ENCODE data around the gene SPPL3.
"Not testable (repeated sequence)": the region's sequence is repeated elsewhere in the genome, so short reads cannot be mapped to it uniquely, and the experiment has no call there.

The SPPL3 gene

GRCh38 chr12:120917748-120918147 lies 13.6 kb upstream of the SPPL3 start:
- Histone ChIP-seq H3K4me2 (ENCODE audit: low read length) (no peak overlapping the region), H3K9me3 (replicated peaks; ENCODE audit: low read length) (peaks cover 3% of the 10 kb centered on the region), H3K4me1 (ENCODE audit: control insufficient read depth, insufficient read depth, low read length) (no peaks in the 10 kb centered on the region), H3K9ac (ENCODE audit: low read depth, low read length) (no peak overlapping the region), H3K4me3 (ENCODE audit: low read length) (no peak overlapping the region), H3K27me3 (ENCODE audit: control insufficient read depth, insufficient read depth, low read length) (no peaks in the 10 kb centered on the region), H3K36me3 (ENCODE audit: insufficient read depth, low read length) (no peaks in the 10 kb centered on the region)

GRCh38 chr12:120916561-120916960 lies 12.4 kb upstream of the SPPL3 start:
- Histone ChIP-seq H3K4me3 (ENCODE audit: low read length) (no peak overlapping the region), H3K9ac (ENCODE audit: low read depth, low read length) (no peak overlapping the region), H3K36me3 (ENCODE audit: insufficient read depth, low read length) (no peaks in the 10 kb centered on the region), H3K9me3 (replicated peaks; ENCODE audit: low read length) (peaks cover 3% of the 10 kb centered on the region), H3K27me3 (ENCODE audit: control insufficient read depth, insufficient read depth, low read length) (no peaks in the 10 kb centered on the region), H3K4me1 (ENCODE audit: control insufficient read depth, insufficient read depth, low read length) (no peaks in the 10 kb centered on the region), H3K4me2 (ENCODE audit: low read length) (no peak overlapping the region)

GRCh38 chr12:120914794-120915193 lies 10.6 kb upstream of the SPPL3 start:
- Histone ChIP-seq H3K27me3 (ENCODE audit: control insufficient read depth, insufficient read depth, low read length) (peaks cover 3% of the 10 kb centered on the region), H3K4me3 (ENCODE audit: low read length) (no peak overlapping the region), H3K4me1 (ENCODE audit: control insufficient read depth, insufficient read depth, low read length) (no peaks in the 10 kb centered on the region), H3K36me3 (ENCODE audit: insufficient read depth, low read length) (no peaks in the 10 kb centered on the region), H3K9me3 (replicated peaks; ENCODE audit: low read length) (peaks cover 3% of the 10 kb centered on the region), H3K4me2 (ENCODE audit: low read length) (no peak overlapping the region), H3K9ac (ENCODE audit: low read depth, low read length) (no peak overlapping the region)

GRCh38 chr12:120909633-120910298 lies 5.6 kb upstream of the SPPL3 start:
- no peak overlapping the region for H3K9ac ChIP-seq (ENCODE audit: low read depth, low read length)

GRCh38 chr12:120905856-120906384 lies 1.8 kb upstream of the SPPL3 start:
- Histone ChIP-seq H3K27me3 (ENCODE audit: control insufficient read depth, insufficient read depth, low read length) (peaks cover 6% of the 10 kb centered on the region), H3K9me3 (replicated peaks; ENCODE audit: low read length) (no peaks in the 10 kb centered on the region), H3K4me2 (ENCODE audit: low read length) (no peak overlapping the region), H3K9ac (ENCODE audit: low read depth, low read length) (no peak overlapping the region), H3K36me3 (ENCODE audit: insufficient read depth, low read length) (no peaks in the 10 kb centered on the region), H3K4me1 (ENCODE audit: control insufficient read depth, insufficient read depth, low read length) (peaks cover 14% of the 10 kb centered on the region), H3K4me3 (ENCODE audit: low read length) (no peak overlapping the region)

More at GRCh38 chr12:120909633-120910298, 5.6 kb upstream of the SPPL3 start:
- no peak overlapping the region for H3K4me3 ChIP-seq (ENCODE audit: low read length)
- H3K4me2 ChIP-seq (ENCODE audit: low read length), result no peak overlapping the region
- H3K36me3 ChIP-seq (ENCODE audit: insufficient read depth, low read length), result no peaks in the 10 kb centered on the region
- H3K4me1 ChIP-seq (ENCODE audit: control insufficient read depth, insufficient read depth, low read length), result peaks cover 10% of the 10 kb centered on the region
- no peaks in the 10 kb centered on the region for H3K9me3 ChIP-seq (replicated peaks; ENCODE audit: low read length)
- peaks cover 6% of the 10 kb centered on the region for H3K27me3 ChIP-seq (ENCODE audit: control insufficient read depth, insufficient read depth, low read length)

GRCh38 chr12:120903412-120904196 lies 554 bp downstream of the SPPL3 start:
- Histone ChIP-seq H3K4me1 (ENCODE audit: control insufficient read depth, insufficient read depth, low read length) (peaks cover 14% of the 10 kb centered on the region), H3K9ac (ENCODE audit: low read depth, low read length) (peak overlapping the region; percentile 89), H3K4me3 (ENCODE audit: low read length) (peak overlapping the region; percentile 99), H3K9me3 (replicated peaks; ENCODE audit: low read length) (no peaks in the 10 kb centered on the region), H3K27me3 (ENCODE audit: control insufficient read depth, insufficient read depth, low read length) (no peaks in the 10 kb centered on the region), H3K4me2 (ENCODE audit: low read length) (peak overlapping the region; percentile 83), H3K36me3 (ENCODE audit: insufficient read depth, low read length) (peaks cover 3% of the 10 kb centered on the region)

GRCh38 chr12:120902846-120903411 lies 1.2 kb downstream of the SPPL3 start:
- Histone ChIP-seq H3K9me3 (replicated peaks; ENCODE audit: low read length) (no peaks in the 10 kb centered on the region), H3K27me3 (ENCODE audit: control insufficient read depth, insufficient read depth, low read length) (no peaks in the 10 kb centered on the region), H3K36me3 (ENCODE audit: insufficient read depth, low read length) (peaks cover 6% of the 10 kb centered on the region), H3K4me1 (ENCODE audit: control insufficient read depth, insufficient read depth, low read length) (peaks cover 14% of the 10 kb centered on the region), H3K9ac (ENCODE audit: low read depth, low read length) (peak overlapping the region; percentile 89), H3K4me3 (ENCODE audit: low read length) (peak overlapping the region; percentile 99), H3K4me2 (ENCODE audit: low read length) (peak overlapping the region; percentile 83)

- Histone ChIP-seq H3K9me3 (replicated peaks; ENCODE audit: low read length) (no peaks in the 10 kb centered on the region), H3K4me2 (ENCODE audit: low read length) (peak overlapping the region; percentile 36), H3K27me3 (ENCODE audit: control insufficient read depth, insufficient read depth, low read length) (no peaks in the 10 kb centered on the region), H3K36me3 (ENCODE audit: insufficient read depth, low read length) (peaks cover 6% of the 10 kb centered on the region), H3K4me3 (ENCODE audit: low read length) (no peak overlapping the region), H3K4me1 (ENCODE audit: control insufficient read depth, insufficient read depth, low read length) (peaks cover 4% of the 10 kb centered on the region), H3K9ac (ENCODE audit: low read depth, low read length) (no peak overlapping the region)
These were observed 2.3 kb downstream of the SPPL3 start for GRCh38 chr12:120901818-120902217.

- H3K9me3 ChIP-seq (replicated peaks; ENCODE audit: low read length); H3K4me2 ChIP-seq (ENCODE audit: low read length); H3K4me1 ChIP-seq (ENCODE audit: control insufficient read depth, insufficient read depth, low read length); H3K27me3 ChIP-seq (ENCODE audit: control insufficient read depth, insufficient read depth, low read length); H3K4me3 ChIP-seq (ENCODE audit: low read length); H3K9ac ChIP-seq (ENCODE audit: low read depth, low read length); H3K36me3 ChIP-seq (ENCODE audit: insufficient read depth, low read length): not testable (repeated sequence)
These were observed 3.1 kb downstream of the SPPL3 start for GRCh38 chr12:120901101-120901500.

- H3K4me2 ChIP-seq (ENCODE audit: low read length), result no peak overlapping the region
- no peaks in the 10 kb centered on the region for H3K9me3 ChIP-seq (replicated peaks; ENCODE audit: low read length)
- no peak overlapping the region for H3K4me3 ChIP-seq (ENCODE audit: low read length)
- no peaks in the 10 kb centered on the region for H3K27me3 ChIP-seq (ENCODE audit: control insufficient read depth, insufficient read depth, low read length)
- H3K9ac ChIP-seq (ENCODE audit: low read depth, low read length), result no peak overlapping the region
- H3K4me1 ChIP-seq (ENCODE audit: control insufficient read depth, insufficient read depth, low read length), result no peaks in the 10 kb centered on the region
- peaks cover 10% of the 10 kb centered on the region for H3K36me3 ChIP-seq (ENCODE audit: insufficient read depth, low read length)
These were observed 8.6 kb downstream of the SPPL3 start for GRCh38 chr12:120895532-120895931.

- Histone ChIP-seq H3K27me3 (ENCODE audit: control insufficient read depth, insufficient read depth, low read length) (no peaks in the 10 kb centered on the region), H3K4me3 (ENCODE audit: low read length) (no peak overlapping the region), H3K36me3 (ENCODE audit: insufficient read depth, low read length) (peaks cover 4% of the 10 kb centered on the region), H3K4me2 (ENCODE audit: low read length) (no peak overlapping the region), H3K9ac (ENCODE audit: low read depth, low read length) (no peak overlapping the region), H3K4me1 (ENCODE audit: control insufficient read depth, insufficient read depth, low read length) (no peaks in the 10 kb centered on the region), H3K9me3 (replicated peaks; ENCODE audit: low read length) (no peaks in the 10 kb centered on the region)
These were observed 11.9 kb downstream of the SPPL3 start for GRCh38 chr12:120892265-120892664.
